HG03064 (cell line): ENCODE measurements around the gene DEFB127.
"Not testable (repeated sequence)": the region's sequence is repeated elsewhere in the genome, so short reads cannot be mapped to it uniquely, and the experiment has no call there.

Experiments used
- ATAC-seq: cut with Tn5 transposase; IDR thresholded peaks from one replicate; pipeline ENCODE4 v1.9.1; 2021; ENCODE audit warnings: low read depth; ENCODE audit not compliant: unreplicated experiment

Gene DEFB127

GRCh38 chr20:157154-157553 is at the start of gene DEFB127:
DEFB127 (plus strand) TSS chr20:157454; CDS start chr20:157545, 91 bp downstream.
- ATAC-seq = no peak

- ATAC-seq = no peak
These were observed 44.9 kb upstream of the DEFB127 start for GRCh38 chr20:112396-112795.

GRCh38 chr20:117518-117917 is 39.7 kb upstream of the DEFB127 start:
- no peak for ATAC-seq

GRCh38 chr20:129786-130323 is 27.4 kb upstream of the DEFB127 start:
- ATAC-seq = not testable (repeated sequence)

GRCh38 chr20:137668-138490 is 19.4 kb upstream of the DEFB127 start:
- ATAC-seq = no peak

- ATAC-seq = no peak
These were observed 15.0 kb upstream of the DEFB127 start, which contains the start of gene DEFB126 for GRCh38 chr20:142290-142689. DEFB126 (plus strand) TSS chr20:142590; CDS start chr20:142629, 39 bp downstream.

- no peak for ATAC-seq
These were observed 11.4 kb upstream of the DEFB127 start for GRCh38 chr20:145877-146276.

GRCh38 chr20:152131-152530 is 5.1 kb upstream of the DEFB127 start:
- ATAC-seq = no peak

- ATAC-seq = no peak
These were observed 7.4 kb downstream of the DEFB127 start for GRCh38 chr20:164618-165017.

- no peak for ATAC-seq
These were observed 11.6 kb downstream of the DEFB127 start for GRCh38 chr20:168876-169275.

GRCh38 chr20:184288-184687 is 27.0 kb downstream of the DEFB127 start:
- no peak for ATAC-seq

GRCh38 chr20:187733-188132 is 30.5 kb downstream of the DEFB127 start:
- ATAC-seq = no peak

- no peak for ATAC-seq
These were observed 32.4 kb downstream of the DEFB127 start, which contains the start of gene DEFB128 for GRCh38 chr20:189611-190010. DEFB128 (minus strand) TSS chr20:189711; CDS start chr20:189623, 88 bp downstream.

GRCh38 chr20:198225-198624 is 41.0 kb downstream of the DEFB127 start:
- ATAC-seq = no peak

- ATAC-seq = no peak
These were observed 42.7 kb downstream of the DEFB127 start for GRCh38 chr20:199996-200395.

- not testable (repeated sequence) for ATAC-seq
These were observed 46.4 kb downstream of the DEFB127 start for GRCh38 chr20:203630-204029.
